ENCODE results near the gene SLC25A36. TPM values are rescaled to one million over a fixed set of nuclear protein-coding genes. Genes with fewer than 3 reads are reported as not detected.

SLC25A36 gene
- total RNA-seq, 1 donor from 2014 or later, result 156 TPM

- Mint-ChIP-seq H3K27me3 (ENCODE audit: low read depth) (peaks cover 29% of the 10 kb centered on the region), H3K27ac (no peak overlapping the region), H3K36me3 (no peaks in the 10 kb centered on the region), H3K9me3 (no peaks in the 10 kb centered on the region), H3K4me3 (no peak overlapping the region), H3K4me1 (peaks cover 3% of the 10 kb centered on the region)
- no peak for DNase-seq (ENCODE audit: low spot score in 2 of 2, unreplicated experiment in 2 of 2)
- TF ChIP-seq CTCF (IDR thresholded peaks at IDR 0.05; ENCODE audit: unreplicated experiment), result no peak
These were observed 27.9 kb upstream of the SLC25A36 start for GRCh38 chr3:140913728-140914127.

GRCh38 chr3:140914384-140914945 is 27.2 kb upstream of the SLC25A36 start:
- no peak overlapping the region for H3K4me3 Mint-ChIP-seq
- peaks cover 3% of the 10 kb centered on the region for H3K4me1 Mint-ChIP-seq
- H3K36me3 Mint-ChIP-seq, result no peaks in the 10 kb centered on the region
- no peak for TF ChIP-seq CTCF (IDR thresholded peaks at IDR 0.05; ENCODE audit: unreplicated experiment)
- no peaks in the 10 kb centered on the region for H3K9me3 Mint-ChIP-seq
- no peak overlapping the region for H3K27ac Mint-ChIP-seq
- peaks cover 32% of the 10 kb centered on the region for H3K27me3 Mint-ChIP-seq (ENCODE audit: low read depth)
- DNase-seq (ENCODE audit: low spot score in 2 of 2, unreplicated experiment in 2 of 2), result no peak

- Mint-ChIP-seq H3K4me1 (peaks cover 2% of the 10 kb centered on the region), H3K4me3 (no peak overlapping the region), H3K9me3 (no peaks in the 10 kb centered on the region), H3K36me3 (no peaks in the 10 kb centered on the region), H3K27me3 (ENCODE audit: low read depth) (peaks cover 45% of the 10 kb centered on the region), H3K27ac (no peak overlapping the region)
- no peak for TF ChIP-seq CTCF (IDR thresholded peaks at IDR 0.05; ENCODE audit: unreplicated experiment)
- no peak for DNase-seq (ENCODE audit: low spot score in 2 of 2, unreplicated experiment in 2 of 2)
These were observed 25.0 kb upstream of the SLC25A36 start for GRCh38 chr3:140916603-140917002.

- Mint-ChIP-seq H3K27me3 (ENCODE audit: low read depth) (peaks cover 45% of the 10 kb centered on the region), H3K27ac (no peak overlapping the region), H3K9me3 (no peaks in the 10 kb centered on the region), H3K4me1 (no peaks in the 10 kb centered on the region), H3K4me3 (no peak overlapping the region), H3K36me3 (no peaks in the 10 kb centered on the region)
- TF ChIP-seq CTCF (IDR thresholded peaks at IDR 0.05; ENCODE audit: unreplicated experiment), result no peak
- no peak for DNase-seq (ENCODE audit: low spot score in 2 of 2, unreplicated experiment in 2 of 2)
These were observed 23.9 kb upstream of the SLC25A36 start for GRCh38 chr3:140917772-140918171.

- Mint-ChIP-seq H3K36me3 (no peaks in the 10 kb centered on the region), H3K9me3 (no peaks in the 10 kb centered on the region), H3K27me3 (ENCODE audit: low read depth) (peaks cover 45% of the 10 kb centered on the region), H3K27ac (no peak overlapping the region), H3K4me3 (no peak overlapping the region), H3K4me1 (no peaks in the 10 kb centered on the region)
- no peak for DNase-seq (ENCODE audit: low spot score in 2 of 2, unreplicated experiment in 2 of 2)
- no peak for TF ChIP-seq CTCF (IDR thresholded peaks at IDR 0.05; ENCODE audit: unreplicated experiment)
These were observed 21.6 kb upstream of the SLC25A36 start for GRCh38 chr3:140920029-140920428.

GRCh38 chr3:140922634-140923033 is 19.0 kb upstream of the SLC25A36 start:
- peaks cover 4% of the 10 kb centered on the region for H3K4me1 Mint-ChIP-seq

More at GRCh38 chr3:140922634-140923033, 19.0 kb upstream of the SLC25A36 start:
- Mint-ChIP-seq H3K27ac (no peak overlapping the region), H3K36me3 (no peaks in the 10 kb centered on the region), H3K9me3 (no peaks in the 10 kb centered on the region), H3K27me3 (ENCODE audit: low read depth) (peaks cover 25% of the 10 kb centered on the region), H3K4me3 (no peak overlapping the region)
- peak; percentile 21 for TF ChIP-seq CTCF (IDR thresholded peaks at IDR 0.05; ENCODE audit: unreplicated experiment)
- no peak for DNase-seq (ENCODE audit: low spot score in 2 of 2, unreplicated experiment in 2 of 2)
